GM19467 (cell line): Measurements from ENCODE around the gene ASPHD1.
"Not testable (repeated sequence)": the region's sequence is repeated elsewhere in the genome, so short reads cannot be mapped to it uniquely, and the experiment has no call there.

Source experiments
- ATAC-seq: cut with Tn5 transposase; IDR thresholded peaks from one replicate; pipeline ENCODE4 v1.9.1; 2021; ENCODE audit warnings: mild to moderate bottlenecking, moderate library complexity; ENCODE audit not compliant: unreplicated experiment

The ASPHD1 gene

DNA sequence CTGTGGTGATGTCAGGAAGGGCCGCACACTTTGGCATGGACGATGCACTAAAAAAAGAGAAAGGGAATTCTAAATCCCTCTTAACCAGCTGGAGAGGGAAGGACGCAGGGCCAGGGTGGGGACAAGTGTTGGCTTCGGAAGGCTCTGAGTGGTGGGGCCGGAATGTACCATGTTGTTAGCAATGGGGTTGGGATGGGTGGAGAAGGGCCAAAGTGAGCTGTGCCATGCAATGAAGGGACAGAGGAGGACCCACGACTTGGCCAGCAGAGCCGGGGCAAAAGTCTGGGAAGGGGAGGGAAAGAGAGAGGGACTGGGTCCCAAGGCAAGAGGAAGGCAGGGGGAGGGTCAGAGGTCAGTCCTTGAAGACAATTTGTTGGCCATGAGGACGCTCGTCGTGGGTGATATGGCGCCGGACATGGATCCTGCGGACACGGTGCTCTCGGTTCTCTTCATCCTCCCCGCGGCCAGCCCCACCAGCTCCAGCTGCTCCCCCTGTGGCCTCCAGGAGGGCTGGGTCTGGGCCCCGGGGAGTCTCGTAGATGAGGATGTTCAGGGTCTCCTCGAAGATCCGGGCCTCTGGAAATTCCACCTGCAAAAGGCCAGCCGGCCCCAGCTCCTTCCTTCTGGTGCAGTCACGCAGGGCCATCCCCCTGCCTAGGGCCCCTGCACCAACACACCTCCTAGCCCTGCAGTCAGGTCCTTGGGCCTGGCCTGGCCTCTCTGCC, 6.4 kb downstream of the ASPHD1 start:
- ATAC-seq = no peak

DNA sequence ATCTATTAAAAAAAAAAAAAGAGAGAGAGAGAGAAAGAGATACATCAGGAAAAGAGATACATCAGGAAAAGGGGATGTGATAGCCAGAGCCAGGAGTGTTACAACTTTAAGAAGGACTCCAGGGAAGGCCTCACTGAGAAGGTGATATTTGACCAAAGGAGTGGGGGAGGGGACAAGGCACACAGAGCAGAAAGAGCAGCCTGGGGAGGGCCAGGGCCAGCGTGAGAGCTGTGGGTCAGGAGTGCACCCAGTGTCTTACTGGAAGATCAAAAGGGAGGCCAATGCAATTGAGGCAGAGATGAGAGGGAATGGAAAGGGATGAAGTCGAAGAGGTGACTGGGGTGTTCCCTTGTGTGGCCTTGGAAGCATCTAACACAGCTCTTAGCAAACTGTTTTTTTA, 7.7 kb downstream of the ASPHD1 start:
- no peak for ATAC-seq

DNA sequence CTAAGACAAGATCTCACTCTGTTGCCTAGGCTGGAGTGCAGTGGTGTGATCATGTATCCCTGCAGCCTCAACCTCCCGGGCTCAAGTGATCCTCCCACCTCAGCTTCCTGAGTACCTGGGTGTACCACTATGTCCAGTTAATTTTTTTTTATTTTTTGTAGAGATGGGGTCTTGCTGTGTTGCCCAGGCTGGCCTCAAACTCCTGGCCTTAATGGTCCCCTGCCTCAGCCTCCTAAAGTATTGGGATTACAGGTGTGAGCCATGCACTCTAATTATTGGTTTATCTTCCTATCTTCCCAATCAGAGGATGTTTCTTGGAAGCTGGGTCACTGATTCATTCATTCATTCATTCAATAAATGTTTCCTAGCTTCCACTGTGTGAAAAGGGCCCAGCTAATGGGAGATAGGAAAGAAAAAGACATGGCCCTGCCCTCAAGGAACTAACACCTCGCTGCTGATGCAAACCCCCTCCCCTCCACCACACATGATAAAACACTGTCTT, 8.5 kb downstream of the ASPHD1 start:
- ATAC-seq = no peak

DNA sequence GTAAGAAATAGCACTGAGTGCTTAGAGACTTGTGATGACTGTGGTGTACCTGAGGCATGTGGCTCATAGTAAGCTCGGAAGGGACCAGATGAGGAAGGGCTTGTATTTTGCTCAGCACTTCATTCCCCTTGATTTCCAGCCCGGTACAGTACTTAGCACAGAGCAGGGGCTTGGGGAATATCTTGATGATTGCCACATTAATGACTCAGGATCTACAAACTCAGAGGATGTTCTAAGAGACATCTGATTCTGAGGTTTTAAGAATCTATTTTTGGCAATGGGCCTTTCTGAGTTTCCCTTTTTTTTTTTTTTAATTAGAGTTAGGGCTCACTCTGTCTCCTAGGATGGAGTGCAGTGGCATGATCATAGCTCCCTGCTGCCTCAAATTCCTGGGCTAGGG, 9.1 kb downstream of the ASPHD1 start:
- no peak for ATAC-seq

DNA sequence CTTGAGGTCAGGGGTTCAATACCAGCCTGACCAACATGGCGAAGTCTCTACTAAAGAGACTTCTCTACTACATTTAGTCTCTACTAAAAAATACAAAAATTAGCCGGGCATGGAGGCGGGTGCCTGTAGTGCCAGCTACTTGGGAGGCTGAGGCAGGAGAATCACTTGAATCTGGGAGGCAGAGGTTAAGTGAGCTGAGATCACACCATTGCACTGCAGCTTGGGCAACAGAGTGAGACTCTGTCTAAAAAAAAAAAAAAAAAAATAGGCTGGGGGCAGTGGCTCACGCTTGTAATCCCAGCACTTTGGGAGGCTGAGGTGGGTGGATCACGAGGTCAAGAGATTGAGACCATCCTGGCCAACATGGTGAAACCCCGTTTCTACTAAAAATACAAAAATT, 9.6 kb downstream of the ASPHD1 start:
- not testable (repeated sequence) for ATAC-seq

DNA sequence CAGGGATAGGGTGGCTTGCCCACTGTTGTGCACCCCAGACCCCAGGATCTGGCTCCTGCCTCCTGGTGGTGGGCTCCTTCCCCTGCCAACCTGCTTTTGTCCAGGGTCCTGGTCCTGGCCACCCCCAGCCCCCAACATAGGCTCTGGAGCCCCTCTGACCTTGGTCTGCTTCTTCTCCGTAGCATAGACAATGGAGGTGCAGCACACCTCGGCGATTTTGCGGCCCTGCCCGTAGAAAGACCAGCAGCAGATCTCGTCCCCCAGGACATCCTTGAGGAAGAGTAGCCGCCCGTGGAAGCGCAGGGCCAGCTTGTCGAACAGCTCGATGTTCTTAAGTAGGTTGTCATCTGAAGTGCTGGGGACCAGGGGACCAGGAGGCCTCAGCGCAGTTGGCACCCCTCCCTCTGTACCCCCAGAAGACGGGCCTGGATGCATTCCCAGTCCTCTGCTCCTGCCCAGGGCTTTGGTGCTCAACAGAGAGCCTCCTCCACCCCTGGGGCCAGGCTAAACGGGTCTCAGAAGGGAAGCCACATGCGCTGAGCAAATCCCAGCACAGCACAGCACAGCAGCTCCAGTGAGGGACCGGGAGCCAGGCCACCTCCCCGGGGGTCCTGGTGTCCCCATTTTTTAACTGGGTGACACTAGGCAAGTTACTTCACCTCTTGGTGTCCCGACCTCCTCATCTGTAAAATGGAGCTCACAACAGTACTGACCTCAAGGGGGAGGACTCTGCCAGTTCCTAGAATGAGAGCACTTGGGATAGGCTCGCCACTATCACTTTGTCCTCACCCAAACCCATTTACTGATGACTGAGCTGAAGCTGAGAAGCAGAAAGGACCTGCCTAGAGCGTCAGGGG, 10.8 kb downstream of the ASPHD1 start:
- ATAC-seq = no peak

DNA sequence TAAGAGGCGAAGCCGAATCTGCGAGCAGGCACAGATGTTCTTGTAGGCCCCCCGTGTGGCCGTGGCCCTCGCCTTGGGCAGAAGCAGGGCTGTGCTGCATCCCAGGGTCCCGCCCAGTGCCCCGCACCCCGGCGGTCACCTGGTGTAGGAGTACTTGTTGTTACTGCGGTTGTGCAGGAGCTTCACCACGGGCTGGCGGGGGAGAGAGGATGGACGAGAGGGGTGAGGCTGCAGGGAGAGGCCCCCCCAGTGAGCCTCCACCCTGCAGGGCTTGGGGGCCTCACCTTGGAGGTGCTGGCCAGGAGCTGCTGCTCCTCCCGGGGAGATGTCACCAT, 11.4 kb downstream of the ASPHD1 start:
- ATAC-seq = no peak

DNA sequence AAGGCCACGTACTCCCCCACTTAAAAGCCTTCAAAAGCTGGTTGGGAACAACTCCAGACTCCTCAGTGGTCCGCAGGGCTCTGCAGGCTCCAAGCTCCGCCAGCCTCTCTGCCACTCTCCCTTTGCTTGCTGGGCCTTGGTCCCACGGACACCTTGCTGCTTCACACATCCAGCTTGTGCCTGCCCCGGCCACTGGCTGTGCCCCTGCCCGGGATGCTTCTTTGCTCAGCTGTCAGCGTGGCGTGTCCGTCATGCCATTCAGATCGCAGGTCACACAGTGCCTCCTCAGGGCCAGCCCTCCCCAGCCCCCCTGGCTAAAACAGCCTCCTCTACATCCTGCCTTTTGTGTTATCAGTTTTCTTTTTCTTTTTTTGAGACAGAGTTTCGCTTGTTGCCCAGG, 11.8 kb downstream of the ASPHD1 start:
- no peak for ATAC-seq

DNA sequence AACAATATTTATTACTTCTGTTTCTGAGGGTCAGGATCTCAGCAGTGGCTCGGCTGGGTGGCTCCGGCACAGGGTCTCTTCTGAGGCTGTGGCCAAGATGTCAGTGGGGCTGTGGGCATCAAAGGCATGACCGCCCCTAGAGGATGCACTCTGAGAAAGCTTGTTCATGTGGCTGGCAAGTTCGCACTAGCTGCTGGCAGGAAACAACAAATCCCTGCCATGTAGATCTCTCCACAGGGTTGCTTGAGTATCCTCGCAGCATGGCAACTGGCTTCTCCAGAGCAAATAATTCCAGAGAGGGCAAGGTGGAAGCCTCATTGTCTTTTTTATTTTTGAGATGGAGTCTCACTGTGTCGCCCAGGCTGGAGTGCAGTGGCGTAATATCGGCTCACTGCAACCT, 13.2 kb downstream of the ASPHD1 start:
- ATAC-seq = no peak

DNA sequence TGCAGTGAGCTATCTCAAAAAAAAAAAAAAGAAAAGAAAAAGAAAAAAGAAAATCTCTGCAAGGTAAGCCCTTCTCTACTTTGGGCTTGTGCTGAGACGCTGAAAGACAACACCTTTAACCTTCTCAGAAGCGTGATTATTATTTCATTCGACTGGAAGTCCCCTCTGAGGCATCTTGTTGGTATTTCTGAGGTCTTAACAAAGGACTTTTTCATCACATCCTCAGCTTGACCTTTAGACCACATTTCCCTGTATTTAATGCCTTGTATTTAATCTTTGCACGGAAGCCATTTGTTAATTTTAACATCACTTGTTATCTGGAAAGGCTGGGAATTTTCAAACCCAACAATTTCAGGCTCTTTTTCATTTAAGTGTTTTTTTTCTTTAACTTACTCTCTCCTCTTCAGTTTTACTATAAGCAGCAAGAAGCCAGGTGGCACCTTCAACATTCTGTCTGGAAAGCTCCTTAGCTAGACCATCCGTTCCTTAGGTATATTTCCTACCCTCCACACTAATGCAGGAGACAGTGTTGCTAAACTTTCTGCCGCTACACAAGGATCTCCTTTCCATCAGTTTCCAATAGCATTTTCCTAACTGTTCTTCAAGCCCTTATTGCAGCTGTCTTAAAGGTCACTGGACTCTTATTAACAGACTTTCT, 15.4 kb downstream of the ASPHD1 start:
- ATAC-seq = no peak

DNA sequence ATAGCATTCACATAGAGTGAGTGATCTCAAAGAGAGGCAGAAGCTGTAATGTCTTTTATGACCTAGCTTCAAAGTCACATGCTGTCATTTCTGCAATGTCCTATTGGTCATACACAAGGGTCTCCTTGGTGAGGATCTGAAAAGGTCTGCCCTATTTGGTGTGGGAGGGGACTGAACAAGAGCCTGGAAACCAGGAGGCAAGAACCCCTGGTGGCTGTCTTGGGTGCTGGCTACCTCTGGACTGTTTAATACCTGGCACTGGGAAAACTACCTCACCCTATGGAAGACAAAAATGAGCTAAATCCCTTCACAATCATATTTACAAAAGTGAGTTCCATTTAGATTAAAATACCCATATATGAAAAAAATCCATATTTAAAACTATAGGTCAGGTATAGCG, 16.7 kb downstream of the ASPHD1 start:
- ATAC-seq = no peak

DNA sequence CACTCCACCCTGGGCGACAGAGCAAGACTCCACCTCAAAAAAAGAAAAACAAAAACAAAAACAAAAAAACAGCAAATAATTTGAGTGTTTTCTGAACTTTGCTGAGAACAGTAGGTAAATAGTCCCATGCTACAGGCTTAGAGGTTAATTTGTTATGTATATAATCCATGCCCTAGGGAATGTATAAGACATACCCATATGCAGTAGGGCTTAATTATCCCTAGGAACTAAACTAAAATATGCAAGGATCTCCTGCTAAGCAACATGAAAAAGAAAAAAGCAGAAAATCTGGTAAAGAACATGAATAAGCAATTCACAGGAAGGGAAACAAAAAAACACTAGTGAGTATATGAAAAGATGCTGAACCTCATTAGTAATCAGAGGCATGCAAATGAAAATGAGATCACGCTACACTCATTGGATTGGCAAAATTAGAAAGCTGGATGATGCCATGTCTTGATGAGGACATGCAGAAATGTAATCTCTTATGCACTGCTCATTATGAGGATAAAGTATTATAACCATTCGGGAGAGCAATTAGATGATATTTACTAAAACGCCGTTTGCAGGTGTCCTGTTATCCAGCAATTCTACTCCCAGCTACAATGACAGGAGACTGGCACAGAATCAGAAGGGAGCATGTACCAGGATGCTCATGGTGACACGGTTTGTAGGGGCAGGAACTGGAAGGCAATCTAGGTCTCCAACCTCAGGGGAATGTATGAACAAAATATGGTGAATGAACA, 20.2 kb downstream of the ASPHD1 start:
- no peak for ATAC-seq

DNA sequence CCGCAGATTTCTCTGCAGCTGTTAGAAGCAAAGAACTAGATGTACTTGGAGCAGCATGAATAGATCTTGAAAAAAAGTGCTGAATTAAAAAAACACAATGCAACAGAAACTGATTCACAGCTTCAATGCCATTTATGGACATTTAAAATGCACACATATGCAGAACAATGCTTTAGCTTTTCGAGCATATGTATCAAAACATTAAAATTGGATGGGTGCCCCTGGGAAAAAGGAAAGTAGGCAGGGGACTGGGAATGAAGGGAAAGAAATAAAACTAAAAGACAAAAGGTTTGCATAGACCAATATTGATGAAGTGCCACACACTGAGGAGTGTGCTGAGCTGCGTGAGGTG, 20.7 kb downstream of the ASPHD1 start:
- no peak for ATAC-seq

DNA sequence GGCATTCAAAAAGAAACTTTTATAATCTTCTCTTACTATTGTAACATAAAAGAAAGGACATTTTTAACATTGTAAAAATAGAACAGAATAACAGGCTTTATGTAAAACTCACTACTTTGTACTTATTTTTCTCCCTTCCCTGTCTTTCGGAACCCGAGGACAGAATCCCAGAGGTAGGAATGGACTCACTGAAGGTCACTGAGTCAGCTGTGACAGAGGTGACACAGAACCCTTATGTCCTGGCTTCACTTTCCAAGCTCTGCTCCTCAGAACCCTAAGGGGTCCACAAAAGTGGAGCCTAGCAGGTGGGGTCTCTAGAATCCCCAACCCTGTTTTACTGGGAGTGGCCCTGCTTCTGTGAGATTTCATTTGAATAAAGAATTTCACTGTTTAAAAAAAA, 22.0 kb downstream of the ASPHD1 start:
- ATAC-seq = no peak

DNA sequence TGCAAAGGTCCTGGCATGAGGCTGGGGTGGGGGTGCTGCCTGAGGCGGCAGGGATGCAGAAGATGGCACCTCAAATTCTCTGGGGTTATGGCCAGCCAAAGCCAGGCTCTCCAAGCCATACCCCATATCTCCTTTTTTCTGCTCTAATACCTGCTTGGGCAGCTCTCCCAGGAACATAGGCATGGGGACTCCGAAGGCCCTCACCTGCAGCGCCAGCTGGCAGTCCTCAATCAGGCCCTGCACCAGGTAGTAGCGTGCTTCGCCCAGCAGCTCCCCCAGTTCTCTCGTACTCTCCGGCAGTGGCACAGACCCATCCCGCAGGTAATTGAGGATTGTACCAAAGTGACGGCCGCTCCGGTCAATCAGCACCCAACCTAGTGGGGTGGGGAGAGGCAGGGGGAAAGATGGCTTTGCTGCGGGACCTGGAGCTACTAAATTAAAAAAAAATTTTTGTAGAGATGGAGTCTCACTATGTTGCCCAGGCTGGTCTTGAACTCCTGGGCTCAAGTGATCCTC, 22.8 kb downstream of the ASPHD1 start:
- no peak for ATAC-seq

DNA sequence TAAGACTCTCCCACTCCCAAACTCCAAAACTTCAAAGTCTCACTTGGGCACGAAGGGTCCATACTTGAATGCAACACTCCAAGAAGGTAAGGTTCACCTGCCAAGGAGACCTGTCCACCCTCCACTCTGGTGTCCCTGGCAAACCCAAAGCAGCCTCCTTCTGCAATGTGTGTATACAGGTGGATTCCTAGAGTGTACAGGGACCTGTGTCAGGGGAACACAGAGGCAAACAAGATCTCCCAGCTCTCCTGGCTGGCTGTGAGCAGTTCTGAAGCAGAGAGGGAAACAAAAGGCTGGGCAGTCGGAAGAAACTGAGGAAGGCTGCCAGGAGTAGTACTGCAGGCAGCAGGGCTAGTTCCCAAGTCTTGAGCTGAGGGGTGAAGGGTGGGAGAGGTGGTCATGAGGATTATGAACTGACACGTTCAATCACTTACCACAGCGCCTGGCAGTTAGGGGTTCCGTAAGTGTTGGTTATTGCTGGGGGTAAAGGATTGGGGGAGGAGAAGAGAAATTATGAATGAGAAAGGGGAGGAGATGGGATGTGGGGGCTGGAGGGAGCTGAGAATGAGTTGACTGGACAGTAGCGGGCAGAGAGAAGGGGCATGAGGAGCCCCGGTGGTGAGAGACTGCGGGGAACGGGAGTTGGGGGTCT, 24.9 kb downstream of the ASPHD1 start:
- ATAC-seq = no peak

DNA sequence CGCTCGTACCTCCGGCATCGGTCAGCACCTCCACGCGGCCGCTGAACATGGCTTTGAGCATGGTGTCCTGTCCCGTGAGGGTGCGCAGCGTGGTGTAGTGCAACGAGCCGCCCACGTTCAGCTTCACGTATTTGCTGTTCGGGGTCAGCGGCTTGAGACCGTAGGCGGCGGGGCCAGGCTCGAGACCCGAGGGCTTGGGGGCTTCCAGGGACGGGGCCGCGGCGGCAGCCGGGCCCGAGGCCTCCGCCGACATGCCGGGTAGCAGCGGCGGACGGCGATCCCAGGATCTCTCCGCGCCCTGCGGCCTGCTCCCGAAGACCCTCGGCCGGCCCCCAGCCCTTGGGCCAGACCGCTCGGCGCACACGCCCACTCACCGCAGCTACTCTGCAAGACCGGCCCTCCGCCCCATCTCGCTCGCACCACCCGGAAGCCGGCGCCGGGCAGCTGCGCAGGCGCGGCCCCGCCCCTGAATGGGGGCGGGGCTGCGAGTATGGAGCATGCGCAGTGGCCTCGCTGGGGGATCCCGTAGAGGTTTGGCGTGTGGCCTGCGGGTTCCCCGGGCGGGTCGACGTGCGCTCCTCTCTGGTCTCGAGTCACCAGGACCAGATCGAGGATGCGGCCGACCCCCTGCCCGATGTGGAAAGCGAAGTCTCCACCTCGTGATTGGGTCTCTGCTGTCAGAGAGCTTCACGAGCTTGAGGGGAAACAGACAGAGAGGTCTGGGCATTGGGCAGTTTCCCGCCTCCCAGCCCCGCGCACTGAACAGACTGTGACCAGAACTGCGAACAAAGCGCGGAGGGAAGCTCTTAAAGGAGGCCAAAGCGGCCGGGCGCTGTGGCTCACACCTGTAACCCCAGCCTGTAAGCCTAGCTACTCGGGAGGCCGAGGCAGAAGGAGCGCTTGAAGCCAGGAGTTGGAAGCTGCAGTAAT, 25.8 kb downstream of the ASPHD1 start, which contains the start of gene KCTD13:
Gene KCTD13 (minus strand): TSS at position 446 of the 930 bp plus-strand sequence. CDS start 193 bp downstream, at position 253.
- peak; percentile 88 for ATAC-seq

DNA sequence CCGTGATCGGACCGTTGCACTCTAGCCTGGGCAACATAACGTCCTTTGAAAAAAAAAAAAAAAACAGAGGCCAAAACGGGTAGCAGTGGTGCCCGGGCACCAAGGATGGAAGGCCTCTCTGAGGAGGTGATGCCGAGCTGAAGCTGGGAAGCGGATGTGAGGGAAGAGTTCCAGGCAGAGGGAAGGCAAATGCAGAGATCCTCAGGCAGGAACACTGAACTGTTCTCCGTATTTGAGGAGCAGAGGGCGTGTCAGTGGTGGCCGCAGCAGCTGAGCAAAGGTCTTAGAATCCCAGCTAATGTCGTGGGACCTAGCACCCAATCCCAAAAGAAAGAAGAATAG, 26.4 kb downstream of the ASPHD1 start:
- ATAC-seq = peak; percentile 9
